A549 (cell line): Measurements from ENCODE around the gene XRCC5. TPM values are rescaled to one million over a fixed set of nuclear protein-coding genes. Genes with fewer than 3 reads are reported as not detected.

Source experiments
- ATAC-seq, 2 experiments: fragments of 200-7000 bp in 1 of 2; fragments of >200 bp in 1 of 2; cut with Nextera tagmentation in 1 of 2; cut with Tn5 transposase in 1 of 2; 3 replicates each; pipeline versions ENCODE4 v1.8.0 to v1.9.1; 2018 to 2020; ENCODE audit warnings: mild to moderate bottlenecking in 1 of 2, moderate library complexity in 1 of 2
- CTCF ChIA-PET: fragments of 300-600 bp; sonication (Branson Sonifier 250); formaldehyde crosslinking; extraction: SDS; loops from one replicate; lab custom pipeline; 2021; ENCODE audit warnings: antibody characterized with exemption, inconsistent platforms; lab: Yijun Ruan, JAX
- POLR2A ChIA-PET: fragments of 350-600 bp; formaldehyde crosslinking; extraction: SDS; loops from one replicate; lab custom pipeline; 2021; ENCODE audit warnings: antibody characterized with exemption, inconsistent platforms; lab: Yijun Ruan, JAX
- DNase-seq, 2 experiments: peaks; one replicate each; pipeline versions ENCODE4 v3.0.0 to v3.0.0-alpha.2; 2011 to 2016; ENCODE audit warnings: low read depth in 1 of 2, low spot score in 1 of 2
- FAIRE-seq: peaks from 2 replicates; lab custom pipeline; 2011; peaks lifted over from hg19 to GRCh38; lab: Jason Lieb, UNC
- H3K27ac ChIP-seq, 2 experiments: fragments of >200 bp; sonication (Bioruptor Twin); formaldehyde crosslinking; 3 replicates each; pipeline ENCODE4 v1.5.1; 2016 to 2017
- H3K4me1 ChIP-seq: fragments of >200 bp; sonication (Bioruptor Twin); formaldehyde crosslinking; 3 replicates; pipeline ENCODE4 v1.6.1; 2016
- H3K4me2 ChIP-seq: fragments of >200 bp; sonication (Bioruptor Twin); formaldehyde crosslinking; 3 replicates; pipeline ENCODE4 v1.6.1; 2016
- H3K4me3 ChIP-seq: fragments of >200 bp; sonication (Bioruptor Twin); formaldehyde crosslinking; 3 replicates; pipeline ENCODE4 v1.5.1; 2016
- H3K9me3 ChIP-seq: fragments of >200 bp; sonication (Bioruptor Twin); formaldehyde crosslinking; 3 replicates; pipeline ENCODE4 v1.6.1; 2016
- ATOH8 ChIP-seq: fragments of 250-450 bp; sonication (Bioruptor Pico); IDR thresholded peaks from 2 replicates; pipeline ENCODE4 v1.5.0; 2020; ENCODE audit warnings: low read depth, mild to moderate bottlenecking, moderate library complexity
- CHD2 ChIP-seq: fragments of 150-350 bp; IDR thresholded peaks from 2 replicates; pipeline ENCODE4 v1.6.1; 2014; ENCODE audit warnings: low read length; ENCODE audit not compliant: partially characterized antibody
- CHD4 ChIP-seq: fragments of 200-600 bp; sonication (generic); IDR thresholded peaks from 2 replicates; pipeline ENCODE4 v1.6.1; 2016; ENCODE audit warnings: antibody characterized with exemption, mild to moderate bottlenecking, borderline replicate concordance
- CTCF ChIP-seq: fragments of >200 bp; sonication (Bioruptor Twin); formaldehyde crosslinking; IDR thresholded peaks from 3 replicates; pipeline ENCODE4 v1.5.1; 2016
- ESRRA ChIP-seq: fragments of 150-350 bp; IDR thresholded peaks from 2 replicates; pipeline ENCODE4 v1.6.1; 2014; ENCODE audit warnings: mild to moderate bottlenecking, low read length, borderline replicate concordance
- FOSL2 ChIP-seq, 2 experiments: fragments of 450-650 bp in 1 of 2; fragments of >200 bp in 1 of 2; sonication (Bioruptor Twin) in 1 of 2; formaldehyde crosslinking; IDR thresholded peaks; 2 replicates each; pipeline versions ENCODE4 v1.5.0 to v1.6.1; 2016 to 2020; ENCODE audit warnings: mild to moderate bottlenecking in 1 of 2, moderate library complexity in 1 of 2
- GATA3 ChIP-seq: IDR thresholded peaks from 2 replicates; pipeline ENCODE4 v1.6.1; 2012; ENCODE audit warnings: borderline replicate concordance
- HES2 ChIP-seq: fragments of >200 bp; sonication (Bioruptor Twin); formaldehyde crosslinking; IDR thresholded peaks from 2 replicates; pipeline ENCODE4 v1.6.1; 2016
- HOXB13 ChIP-seq: fragments of 250-450 bp; sonication (Bioruptor Pico); IDR thresholded peaks from 2 replicates; pipeline ENCODE4 v1.5.0; 2020; ENCODE audit warnings: low read depth, mild to moderate bottlenecking, moderate library complexity
- HOXB5 ChIP-seq: fragments of 250-450 bp; sonication (Bioruptor Pico); IDR thresholded peaks from 2 replicates; pipeline ENCODE4 v1.5.0; 2020; ENCODE audit warnings: mild to moderate bottlenecking, moderate library complexity
- JUN ChIP-seq, 2 experiments: fragments of >200 bp; sonication (Bioruptor Twin); formaldehyde crosslinking; IDR thresholded peaks; 2 replicates in 1 of 2; 3 replicates in 1 of 2; pipeline ENCODE4 v1.6.1; 2016 to 2017
- JUNB ChIP-seq: fragments of >200 bp; sonication (Bioruptor Twin); formaldehyde crosslinking; IDR thresholded peaks from 2 replicates; pipeline ENCODE4 v1.6.1; 2016
- KDM5A ChIP-seq: fragments of 200-600 bp; sonication (generic); IDR thresholded peaks from 2 replicates; pipeline ENCODE4 v1.6.1; 2016; ENCODE audit warnings: antibody characterized with exemption, mild to moderate bottlenecking
- MAX ChIP-seq: IDR thresholded peaks from 2 replicates; pipeline ENCODE4 v1.6.1; 2012
- NPAS2 ChIP-seq: fragments of 250-450 bp; sonication (Bioruptor Pico); IDR thresholded peaks from 2 replicates; pipeline ENCODE4 v1.8.0; 2022; ENCODE audit warnings: mild to moderate bottlenecking, moderate library complexity, borderline replicate concordance
- PBX3 ChIP-seq: IDR thresholded peaks from 2 replicates; pipeline ENCODE4 v1.6.1; 2012
- PHF8 ChIP-seq: fragments of 200-600 bp; sonication (generic); IDR thresholded peaks from 2 replicates; pipeline ENCODE4 v1.6.1; 2016; ENCODE audit warnings: low read depth, mild to moderate bottlenecking, antibody characterized with exemption, moderate library complexity, borderline replicate concordance
- POLR2A ChIP-seq: IDR thresholded peaks from 2 replicates; pipeline ENCODE4 v1.6.1; 2012; ENCODE audit warnings: mild to moderate bottlenecking, low read length
- POLR2AphosphoS2 ChIP-seq: conservative IDR thresholded peaks from 2 replicates; pipeline ENCODE4 v1.6.1; 2012; ENCODE audit warnings: low read length, improper control_type of control experiment, inconsistent platforms
- RARB ChIP-seq: fragments of 250-450 bp; sonication (Bioruptor Pico); IDR thresholded peaks from 2 replicates; pipeline ENCODE4 v1.8.0; 2021; ENCODE audit warnings: mild to moderate bottlenecking, moderate library complexity
- RCOR1 ChIP-seq: fragments of 150-350 bp; IDR thresholded peaks from 2 replicates; pipeline ENCODE4 v1.6.1; 2014; ENCODE audit warnings: antibody characterized with exemption, low read length, low read depth
- REST ChIP-seq: fragments of 200-600 bp; sonication (generic); IDR thresholded peaks from 2 replicates; pipeline ENCODE4 v1.6.1; 2016; ENCODE audit warnings: antibody characterized with exemption, mild to moderate bottlenecking, moderate library complexity
- RNF2 ChIP-seq: fragments of 200-600 bp; sonication (generic); IDR thresholded peaks from 2 replicates; pipeline ENCODE4 v1.6.1; 2016; ENCODE audit warnings: low read depth, mild to moderate bottlenecking, antibody characterized with exemption, moderate library complexity, borderline replicate concordance
- SREBF2 ChIP-seq: fragments of 450-650 bp; IDR thresholded peaks from 2 replicates; pipeline ENCODE4 v1.6.1; 2014; ENCODE audit warnings: mild to moderate bottlenecking, moderate library complexity
- USF2 ChIP-seq: fragments of 450-650 bp; IDR thresholded peaks from 2 replicates; pipeline ENCODE4 v1.6.1; 2014; ENCODE audit warnings: antibody characterized with exemption
- ZC3H11A ChIP-seq: fragments of 450-650 bp; IDR thresholded peaks from 2 replicates; pipeline ENCODE4 v1.6.1; 2014; ENCODE audit warnings: antibody characterized with exemption, mild to moderate bottlenecking
- ZFP36 ChIP-seq: fragments of 450-650 bp; IDR thresholded peaks from 2 replicates; pipeline ENCODE4 v1.6.1; 2014; ENCODE audit warnings: borderline replicate concordance; ENCODE audit not compliant: partially characterized antibody
- WGBS: methylation state at CpG from one replicate; pipeline ENCODE4 v1.1.6; 2017; ENCODE audit errors: missing lambda C conversion rate; 5-methylcytosine and 5-hydroxymethylcytosine counted together
- polyA plus RNA-seq, 4 experiments: library from polyadenylated mRNA; depleted of rRNA in 3 of 4; stranded (reverse); fragments of >200 nt; fragmentation: RNase III in 1 of 4; extraction: RNeasy Plus Mini Kit Qiagen cat#74134 plus additional on column Dnase treatment in 1 of 4; gene quantifications; 2 replicates in 3 of 4; 3 replicates in 1 of 4; pipeline ENCODE4 v1.2.3, GENCODE V29; 2011 to 2017

The XRCC5 gene
- polyA plus RNA-seq, 2 of the 4 experiments (the other 2 are of a cell fraction) = 217 to 430 TPM

GRCh38 chr2:216098421-216099334 lies 10.5 kb upstream of the XRCC5 start:
- ChIA-PET CTCF (interaction anchor here (1.2 kb wide), 1 partner anchor 8 kb away, joined by 3 read pairs; no protein-coding TSS in a partner anchor), POLR2A (no interaction called here)
- Histone ChIP-seq H3K4me2 (no peak overlapping the region), H3K4me1 (no peaks in the 10 kb centered on the region), H3K9me3 (no peaks in the 10 kb centered on the region), H3K27ac (no peak overlapping the region), H3K4me3 (no peak overlapping the region)
- WGBS = 83% methylated on average over 9 of the region's 9 CpGs
- TF ChIP-seq HES2 (no peak), ZFP36 (no peak), POLR2A (no peak), NPAS2 (CRISPR knock-in tag) (no peak), CTCF (no peak), SREBF2 (no peak), CHD4 (no peak), RNF2 (no peak), FOSL2 (IDR thresholded peaks at IDR 0.05) (no peak), FOSL2 (CRISPR knock-in tag; IDR thresholded peaks at IDR 0.05) (no peak), RARB (CRISPR knock-in tag) (no peak), PBX3 (no peak), USF2 (no peak), ATOH8 (CRISPR knock-in tag) (no peak), JUNB (no peak), POLR2AphosphoS2 (no peak)
- no peak for FAIRE-seq
- no peak for DNase-seq
- ATAC-seq = no peak

GRCh38 chr2:216101109-216101508 lies 8.0 kb upstream of the XRCC5 start:
- TF ChIP-seq JUNB = no peak
- no peak for TF ChIP-seq FOSL2 (IDR thresholded peaks at IDR 0.05)
- no peak for TF ChIP-seq FOSL2 (CRISPR knock-in tag; IDR thresholded peaks at IDR 0.05)
- no peak for TF ChIP-seq CHD2
- no peak for TF ChIP-seq GATA3
- TF ChIP-seq ZC3H11A = no peak
- TF ChIP-seq SREBF2 = no peak
- no peak for TF ChIP-seq POLR2A
- TF ChIP-seq JUN (IDR thresholded peaks at IDR 0.05) = no peak
- no peak for TF ChIP-seq MAX
- no peak for TF ChIP-seq RCOR1
- no peak for TF ChIP-seq REST
- no peak for TF ChIP-seq PHF8
- no peak for TF ChIP-seq HOXB5 (CRISPR knock-in tag)
- TF ChIP-seq ESRRA = no peak
- TF ChIP-seq KDM5A = no peak
- no peak for TF ChIP-seq HOXB13
- POLR2A ChIA-PET = no interaction called here
- DNase-seq (no peak), FAIRE-seq (no peak), ATAC-seq (no peak)
- Histone ChIP-seq H3K9me3 (no peaks in the 10 kb centered on the region), H3K4me1 (no peaks in the 10 kb centered on the region), H3K4me2 (no peak overlapping the region), H3K27ac (no peak overlapping the region), H3K4me3 (no peak overlapping the region)
- CTCF ChIA-PET = interaction anchor here (0.7 to 1.6 kb wide), 2 partner anchors 9 to 149 kb away, joined by 4 to 7 read pairs; no protein-coding TSS in a partner anchor
- WGBS = 79% methylated on average over 4 of the region's 4 CpGs
